HG03432 (cell line): ENCODE data around the gene ASZ1.
A peak's percentile ranks its signal among the peaks of the same experiment; 100 is the strongest.
"Not testable (repeated sequence)": the region's sequence is repeated elsewhere in the genome, so short reads cannot be mapped to it uniquely, and the experiment has no call there.

Source experiments
- ATAC-seq: cut with Tn5 transposase; IDR thresholded peaks from one replicate; pipeline ENCODE4 v1.9.1; 2021; ENCODE audit warnings: mild to moderate bottlenecking, moderate library complexity; ENCODE audit not compliant: unreplicated experiment

The ASZ1 gene, protein sequence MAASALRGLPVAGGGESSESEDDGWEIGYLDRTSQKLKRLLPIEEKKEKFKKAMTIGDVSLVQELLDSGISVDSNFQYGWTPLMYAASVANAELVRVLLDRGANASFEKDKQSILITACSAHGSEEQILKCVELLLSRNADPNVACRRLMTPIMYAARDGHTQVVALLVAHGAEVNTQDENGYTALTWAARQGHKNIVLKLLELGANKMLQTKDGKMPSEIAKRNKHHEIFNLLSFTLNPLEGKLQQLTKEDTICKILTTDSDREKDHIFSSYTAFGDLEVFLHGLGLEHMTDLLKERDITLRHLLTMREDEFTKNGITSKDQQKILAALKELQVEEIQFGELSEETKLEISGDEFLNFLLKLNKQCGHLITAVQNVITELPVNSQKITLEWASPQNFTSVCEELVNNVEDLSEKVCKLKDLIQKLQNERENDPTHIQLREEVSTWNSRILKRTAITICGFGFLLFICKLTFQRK

DNA sequence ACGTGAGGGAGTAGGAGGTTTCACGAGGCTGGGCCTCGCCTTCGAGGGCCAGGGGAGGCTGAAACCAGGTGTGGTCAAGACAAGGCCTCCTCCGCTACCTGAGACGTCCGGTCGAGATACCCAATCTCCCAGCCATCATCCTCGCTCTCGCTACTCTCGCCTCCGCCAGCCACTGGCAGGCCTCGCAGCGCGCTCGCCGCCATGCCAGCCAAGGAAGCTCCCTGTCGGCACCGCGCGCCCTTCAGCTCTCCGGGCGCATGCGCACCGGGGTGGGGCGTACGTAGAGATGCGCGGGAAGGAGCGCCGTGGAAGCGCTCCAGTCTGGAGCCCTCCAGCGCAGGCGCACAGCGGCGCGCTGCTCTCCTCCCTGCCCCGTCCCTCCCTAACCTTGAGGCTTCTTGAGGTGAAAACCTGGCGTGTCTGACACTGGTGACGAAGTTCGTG is at the start of gene ASZ1:
Gene ASZ1, minus strand, starts transcription at position 236 of the 444 bp plus-strand sequence. Its CDS starts 33 bp downstream, at position 203.
- ATAC-seq, result no peak

DNA sequence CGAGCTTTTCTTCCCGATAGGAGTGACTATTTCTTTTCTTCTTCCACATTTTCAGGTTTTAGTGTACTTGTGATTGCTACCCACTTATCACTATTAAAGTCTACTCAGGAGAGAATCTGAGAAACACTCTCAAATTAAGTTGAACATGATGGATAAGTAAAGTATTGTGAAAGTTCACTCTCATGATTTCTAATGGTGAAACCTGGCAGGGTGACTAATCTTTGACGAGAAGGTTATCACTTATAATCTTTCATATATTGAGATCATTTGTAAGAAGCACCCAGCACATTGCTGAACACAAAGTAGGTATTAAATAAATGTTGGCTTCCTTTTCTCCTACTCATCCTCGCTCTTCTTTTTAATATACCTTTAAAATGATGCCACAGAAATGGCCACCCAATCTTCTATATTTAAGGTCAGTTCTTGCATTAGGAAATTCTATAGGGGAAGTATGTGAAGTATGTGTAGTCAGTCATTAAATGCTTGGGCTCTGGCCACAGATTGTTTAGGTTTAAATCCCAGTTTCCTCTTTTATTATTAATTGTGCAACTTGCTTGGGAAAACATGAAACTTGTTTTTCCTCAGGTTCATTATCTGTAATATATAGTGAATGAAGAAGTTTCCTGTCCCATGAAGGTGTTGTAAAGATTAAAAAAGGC is 49.4 kb upstream of the ASZ1 start:
- ATAC-seq, result no peak

DNA sequence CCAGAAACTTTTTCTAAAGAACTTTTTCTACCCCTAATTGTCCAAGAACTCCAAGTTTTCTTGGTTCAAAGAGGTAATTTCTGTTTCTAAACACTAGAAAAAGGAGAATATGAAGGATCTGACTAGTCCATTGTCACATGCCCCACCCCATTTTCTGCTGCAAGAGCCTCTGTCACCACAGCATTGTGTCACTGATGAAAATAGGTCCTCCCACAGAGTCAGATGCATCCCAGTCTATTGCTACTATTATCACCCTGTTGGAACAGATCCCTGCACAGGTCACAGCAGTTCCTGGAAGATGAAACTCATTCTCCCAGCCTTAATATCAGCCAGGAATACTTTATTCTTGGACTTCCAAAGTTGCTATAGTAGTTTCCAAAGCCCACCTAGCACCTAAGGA is 45.0 kb upstream of the ASZ1 start:
- ATAC-seq, result no peak

DNA sequence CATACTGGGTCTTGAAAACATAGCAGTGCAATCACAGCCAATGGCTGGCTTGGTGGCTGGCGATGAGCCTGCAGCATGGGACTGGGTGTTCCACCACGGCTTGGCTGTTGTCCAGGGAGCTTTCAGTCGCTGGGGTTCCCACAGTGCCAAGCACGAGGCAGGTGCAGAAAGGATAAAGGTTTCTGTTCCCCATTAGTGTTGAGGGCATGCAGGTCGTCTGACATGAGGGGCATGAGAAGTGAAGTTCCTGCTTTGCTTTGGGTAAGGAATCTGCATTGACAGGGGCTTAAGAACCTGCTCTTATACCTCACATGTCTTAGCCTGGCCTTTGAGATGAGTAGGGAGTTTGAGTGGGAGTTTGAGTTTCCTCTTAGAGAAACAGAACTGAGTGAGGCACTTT is 43.5 kb upstream of the ASZ1 start:
- ATAC-seq, result peak; percentile 68

DNA sequence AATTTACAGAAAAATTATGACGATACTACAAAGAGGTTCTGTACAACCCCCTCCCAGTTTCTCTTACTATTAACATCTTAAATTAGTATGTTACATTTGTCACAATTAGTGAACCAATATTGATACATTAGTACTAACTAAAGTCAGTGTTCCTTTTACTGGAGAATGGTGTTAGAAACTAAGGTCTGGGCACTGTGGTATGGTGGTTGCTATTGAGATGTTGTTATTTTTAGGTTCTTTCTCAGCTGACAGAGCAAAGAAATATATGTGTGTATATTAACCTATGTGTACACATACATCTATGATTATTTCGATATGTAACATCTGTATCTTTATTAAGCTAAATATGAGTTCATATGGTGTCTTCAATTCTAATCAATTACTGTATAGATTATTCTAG is 40.9 kb upstream of the ASZ1 start:
- ATAC-seq, result no peak

DNA sequence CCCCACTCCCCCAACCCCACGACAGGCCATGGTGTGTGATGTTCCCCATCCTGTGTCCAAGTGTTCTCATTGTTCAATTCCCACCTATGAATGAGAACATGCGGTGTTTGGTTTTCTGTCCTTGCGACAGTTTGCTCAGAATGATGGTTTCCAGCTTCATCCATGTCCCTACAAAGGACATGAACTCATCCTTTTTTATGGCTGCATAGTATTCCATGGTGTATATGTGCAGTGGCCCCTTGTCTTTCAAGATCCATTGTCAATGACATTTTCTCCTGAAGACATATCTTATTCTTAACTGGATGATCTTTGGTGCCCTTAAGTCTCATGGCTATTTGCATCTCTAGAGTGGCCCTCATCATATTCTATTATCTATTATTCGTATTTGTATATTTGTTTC is 33.5 kb upstream of the ASZ1 start:
- not testable (repeated sequence) for ATAC-seq

DNA sequence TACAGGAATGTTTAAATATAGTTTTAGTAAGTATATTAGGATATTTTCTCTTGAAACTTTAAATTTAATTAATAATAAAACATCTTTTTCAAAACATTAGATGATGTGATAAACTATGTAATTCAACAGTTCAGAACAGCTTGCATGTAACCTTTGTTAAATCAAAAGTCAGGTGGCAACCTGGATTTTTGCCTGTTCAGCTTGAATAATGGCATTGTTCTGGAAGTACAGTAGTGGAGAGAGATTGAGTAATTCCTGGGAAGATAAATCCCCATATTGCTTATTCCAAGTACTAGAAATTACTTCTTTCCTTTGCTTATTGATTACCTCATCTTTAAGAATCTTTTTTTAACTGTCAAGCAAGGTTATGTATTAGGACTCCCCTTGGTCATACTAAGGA is 32.4 kb upstream of the ASZ1 start:
- no peak for ATAC-seq

DNA sequence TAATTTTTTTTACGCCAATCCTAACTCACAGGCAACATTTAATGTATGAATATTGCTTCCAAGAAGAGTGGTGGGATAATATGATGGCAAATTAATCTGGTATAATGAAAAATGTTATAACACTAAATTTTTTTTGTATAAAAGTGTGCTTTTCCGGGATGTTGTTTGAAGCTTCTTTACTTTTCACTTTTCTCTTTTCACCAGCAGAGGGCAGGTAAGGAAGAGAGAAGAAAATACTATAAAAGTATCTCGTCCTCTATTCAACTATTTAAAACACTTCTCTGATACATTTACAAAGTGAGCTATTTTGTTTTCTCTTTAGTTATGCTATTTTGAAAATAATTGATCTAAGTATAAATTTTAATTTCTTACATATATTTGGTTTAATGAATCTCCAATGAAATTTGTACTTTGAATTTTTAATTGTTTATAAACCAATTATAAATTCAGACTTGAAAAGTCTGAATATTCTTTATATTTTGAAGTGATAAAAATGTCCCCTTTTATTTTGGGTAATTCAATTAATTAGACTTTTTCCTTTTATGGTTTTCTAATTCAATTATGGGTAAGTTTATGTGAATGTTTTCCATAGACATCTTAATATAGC is 31.8 kb upstream of the ASZ1 start:
- peak; percentile 45 for ATAC-seq

DNA sequence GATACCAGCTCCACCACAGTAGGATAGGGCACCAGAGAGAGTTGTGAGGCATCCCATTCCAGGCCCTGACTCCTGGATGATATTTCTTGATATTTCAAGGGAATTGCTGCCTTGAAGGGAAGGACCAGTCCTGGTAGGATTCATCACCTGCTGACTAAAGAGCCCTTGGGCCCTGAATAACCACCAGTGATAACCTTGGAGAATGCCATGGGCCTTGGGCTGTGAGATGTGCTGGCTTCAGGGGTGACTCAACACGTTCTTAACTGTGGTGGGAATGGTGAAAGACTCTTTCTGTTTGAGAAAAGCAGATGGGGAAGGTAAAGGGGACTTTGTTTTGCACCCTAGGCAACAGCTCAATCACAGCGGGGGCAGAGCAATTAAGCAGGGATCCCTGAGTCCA is 21.4 kb upstream of the ASZ1 start:
- no peak for ATAC-seq

DNA sequence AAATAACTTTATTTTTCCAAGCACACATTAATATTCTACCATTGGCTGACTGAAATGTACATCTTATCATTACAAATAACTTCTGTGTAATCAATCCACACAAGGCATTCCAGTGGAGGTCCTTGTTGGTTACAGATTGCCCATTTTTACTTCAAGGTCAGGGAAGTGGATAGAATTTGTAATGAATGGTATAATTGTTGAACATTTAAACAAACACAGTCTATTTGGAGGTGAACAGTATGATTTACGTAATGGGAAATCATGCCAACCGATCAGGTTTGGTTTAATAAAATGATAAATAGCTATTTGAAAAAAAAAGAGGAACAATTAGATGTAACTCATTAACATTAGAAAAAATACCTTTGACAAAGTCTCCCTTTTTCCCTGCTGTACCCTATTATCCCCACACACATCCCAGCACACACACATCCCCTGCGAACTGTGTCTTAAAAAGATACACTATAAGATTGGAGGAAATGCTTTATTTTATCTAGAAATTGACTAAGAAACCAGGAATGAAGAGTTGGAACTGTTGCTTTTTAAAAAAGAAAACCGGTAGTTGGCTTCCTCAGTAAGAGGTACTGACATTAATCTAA is 19.0 kb upstream of the ASZ1 start:
- ATAC-seq, result no peak

DNA sequence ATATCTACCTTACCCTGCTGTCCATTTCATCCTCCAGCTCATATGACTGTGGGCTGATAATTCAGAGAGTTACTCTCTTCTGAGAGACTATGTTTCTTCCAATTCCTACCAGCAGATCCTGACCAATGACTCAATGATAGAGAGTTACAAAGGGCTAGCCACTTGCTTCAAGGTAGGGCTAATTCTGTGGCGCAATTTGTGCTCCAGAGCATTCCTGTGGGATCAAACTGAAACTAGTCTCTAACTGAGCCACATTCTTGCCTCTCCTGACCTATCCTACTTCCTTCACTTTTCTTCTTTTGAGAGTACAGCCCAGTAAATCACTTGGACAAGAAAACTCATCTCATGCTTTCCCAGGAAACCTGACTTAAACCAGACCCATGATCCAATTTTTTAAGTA is 17.9 kb upstream of the ASZ1 start:
- no peak for ATAC-seq

DNA sequence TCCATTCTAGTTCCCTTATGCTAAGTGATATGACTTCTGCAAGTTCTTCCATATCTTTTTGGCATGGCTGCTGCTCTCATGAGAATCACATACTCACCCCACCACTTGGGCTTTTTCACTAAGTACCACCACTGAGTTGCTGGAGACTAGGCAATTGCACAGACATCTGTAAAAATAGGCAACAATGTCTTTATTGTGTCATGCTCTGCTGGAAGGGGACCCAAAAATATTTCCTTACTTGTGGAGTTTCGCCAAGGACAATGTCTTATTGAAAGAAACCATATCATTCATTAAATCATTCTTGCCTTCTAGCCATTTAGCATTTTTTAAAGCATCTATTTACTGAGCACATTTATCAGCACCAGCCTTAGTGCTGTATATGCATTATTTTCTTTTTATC is 17.4 kb upstream of the ASZ1 start:
- no peak for ATAC-seq

DNA sequence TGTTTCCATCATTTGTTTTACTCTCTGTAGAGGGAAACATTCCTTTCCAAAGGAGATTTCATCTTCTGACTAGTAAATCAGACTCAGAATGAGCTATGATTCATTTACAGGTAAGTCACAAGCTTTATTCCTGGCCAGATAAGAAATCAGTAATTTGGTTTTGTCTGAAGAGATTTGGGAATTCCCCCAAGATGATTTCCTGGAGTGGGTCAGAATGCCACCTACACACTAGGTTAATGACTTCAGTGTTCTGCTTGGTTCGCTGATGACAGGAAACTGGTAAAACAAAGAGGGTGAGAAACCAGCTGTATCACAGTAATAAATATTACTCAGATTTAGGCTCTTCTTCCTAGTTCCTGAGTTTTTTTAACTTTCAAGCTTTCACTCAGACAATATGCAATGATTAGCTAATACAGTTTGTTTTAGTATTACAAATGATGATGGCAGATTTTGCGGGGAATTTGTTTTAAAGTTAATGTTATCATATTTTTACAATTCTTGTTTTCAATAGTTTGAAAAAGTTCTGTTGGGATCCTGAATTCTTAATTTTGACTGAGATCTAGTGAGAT is 8.3 kb upstream of the ASZ1 start:
- peak; percentile 99 for ATAC-seq

DNA sequence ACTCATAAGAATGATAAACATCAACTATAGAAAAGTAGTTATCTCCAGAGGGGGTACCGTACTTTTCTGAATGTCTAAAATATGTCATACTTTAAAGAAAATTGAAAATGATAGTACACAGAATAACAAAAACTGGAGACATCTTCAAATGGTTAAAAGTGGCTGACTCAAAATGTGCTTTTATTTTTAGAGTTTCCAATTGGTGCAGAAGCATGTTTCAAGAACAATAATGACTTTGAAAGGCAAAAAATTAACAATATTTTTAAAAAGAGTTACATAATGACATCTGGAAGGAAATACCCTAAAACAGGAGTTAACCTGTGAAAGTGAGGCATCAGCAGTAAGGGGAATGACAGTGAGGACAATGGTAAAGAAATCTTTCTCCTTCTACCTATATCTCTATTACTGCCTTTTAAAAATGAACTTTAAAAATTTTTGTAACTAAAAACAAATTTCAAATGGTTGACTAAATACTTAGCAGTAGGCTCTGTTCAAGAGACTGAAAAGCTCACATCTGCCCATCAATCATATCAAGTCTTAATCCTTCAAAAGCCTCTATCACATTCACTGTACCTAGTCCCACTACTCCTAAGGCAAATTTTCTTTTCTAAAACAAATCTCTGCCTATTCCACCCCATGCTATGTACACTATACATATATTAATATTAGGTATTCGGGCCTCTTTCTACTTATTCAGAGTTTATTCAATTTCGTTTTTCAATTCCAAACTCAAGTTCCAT is 3.0 kb downstream of the ASZ1 start:
- ATAC-seq, result peak; percentile 82

DNA sequence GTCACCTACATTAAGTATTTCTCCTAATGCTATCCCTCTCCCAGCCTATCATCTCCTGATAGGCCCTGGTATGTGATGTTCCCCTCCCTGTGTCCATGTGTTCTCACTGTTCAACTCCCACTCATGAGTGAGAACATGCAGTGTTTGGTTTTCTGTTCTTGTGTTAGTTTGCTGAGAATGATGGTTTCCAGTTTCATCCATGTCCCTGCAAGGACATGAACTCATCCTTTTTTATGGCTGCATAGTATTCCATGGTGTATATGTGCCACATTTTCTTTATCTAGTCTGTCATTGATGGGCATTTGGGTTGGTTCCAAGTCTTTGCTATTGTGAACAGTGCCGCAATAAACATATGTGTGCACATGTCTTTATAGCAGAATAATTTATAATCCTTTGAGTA is 12.7 kb downstream of the ASZ1 start:
- not testable (repeated sequence) for ATAC-seq

DNA sequence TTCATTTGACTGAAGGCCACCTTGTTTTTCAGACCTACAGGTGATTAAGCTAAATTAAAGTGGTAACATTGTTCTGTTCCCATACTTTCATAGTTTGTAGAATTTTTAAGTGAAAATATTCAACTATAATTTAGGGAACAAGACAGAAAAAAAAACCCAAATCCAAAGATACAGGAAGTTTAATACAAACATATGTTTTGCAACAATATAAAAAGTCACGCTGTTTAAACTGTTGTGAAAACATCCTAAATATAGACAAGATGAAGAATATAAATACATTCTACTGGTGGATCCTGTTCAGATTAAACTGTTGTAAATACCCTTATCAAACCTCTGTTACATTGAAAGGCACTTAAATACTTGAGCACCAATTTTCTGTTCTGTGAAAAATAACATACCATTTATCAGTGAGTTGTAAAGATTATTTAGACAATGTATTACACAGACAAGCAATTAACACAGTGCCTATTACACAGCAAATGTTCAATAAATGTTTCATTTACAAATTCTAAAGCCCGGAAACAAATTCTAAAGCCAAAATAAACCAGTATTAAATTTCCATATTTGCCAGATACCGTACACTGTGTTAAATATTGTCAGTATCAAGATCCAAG is 14.2 kb downstream of the ASZ1 start:
- no peak for ATAC-seq

DNA sequence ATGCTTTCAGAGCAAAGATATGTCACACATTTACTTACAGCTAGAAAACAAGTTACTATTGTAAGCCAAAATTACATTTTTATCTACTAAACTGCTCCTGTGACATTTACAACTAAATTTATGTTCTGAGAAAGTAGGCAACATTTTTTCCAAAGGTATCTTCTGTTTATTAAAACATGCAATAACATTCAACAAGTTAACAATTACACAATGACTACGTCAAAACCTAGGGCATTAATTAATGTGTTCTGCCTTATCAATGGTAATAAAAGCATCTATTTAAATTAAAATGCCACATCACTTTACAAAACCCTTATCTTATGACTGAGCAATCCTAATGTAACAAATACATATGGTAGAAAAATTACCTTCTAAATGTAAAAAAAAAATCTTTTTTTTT is 14.9 kb downstream of the ASZ1 start:
- no peak for ATAC-seq

DNA sequence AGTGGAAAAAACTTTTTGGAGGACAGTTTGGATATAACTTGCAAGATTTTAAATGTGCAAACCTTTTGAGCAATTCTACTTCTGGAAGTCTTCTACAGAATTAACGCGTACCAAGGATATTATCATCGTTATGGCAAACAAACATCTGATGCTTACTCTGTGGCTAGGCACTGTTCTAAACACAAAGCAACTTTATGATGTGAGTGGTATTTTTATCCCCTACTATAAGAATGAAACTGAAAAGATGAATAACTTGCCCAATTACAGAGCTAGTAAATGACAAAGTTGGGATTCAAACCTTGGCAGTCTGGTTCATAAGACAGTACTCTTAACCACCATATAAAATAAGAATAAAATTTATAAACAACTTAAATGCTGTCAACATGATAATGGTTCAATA is 15.8 kb downstream of the ASZ1 start:
- ATAC-seq, result peak; percentile 72

DNA sequence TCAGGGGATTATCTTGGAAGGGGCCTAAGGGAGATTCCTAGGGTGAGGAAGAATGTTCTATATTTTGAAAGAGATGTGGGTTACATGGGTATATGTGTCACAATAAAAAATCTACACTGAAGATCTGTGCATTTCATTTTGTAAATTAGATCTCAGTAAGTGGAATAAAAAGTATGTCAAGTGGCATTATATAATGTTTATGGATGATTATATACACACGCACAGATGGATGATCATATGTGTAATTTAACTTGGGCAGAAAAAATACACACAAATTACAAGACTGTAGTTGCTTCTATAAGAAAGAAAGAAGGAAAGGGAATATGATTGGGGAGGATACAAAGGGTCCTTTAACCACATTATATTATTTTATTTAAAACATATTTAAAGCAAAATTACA is 18.5 kb downstream of the ASZ1 start:
- no peak for ATAC-seq

DNA sequence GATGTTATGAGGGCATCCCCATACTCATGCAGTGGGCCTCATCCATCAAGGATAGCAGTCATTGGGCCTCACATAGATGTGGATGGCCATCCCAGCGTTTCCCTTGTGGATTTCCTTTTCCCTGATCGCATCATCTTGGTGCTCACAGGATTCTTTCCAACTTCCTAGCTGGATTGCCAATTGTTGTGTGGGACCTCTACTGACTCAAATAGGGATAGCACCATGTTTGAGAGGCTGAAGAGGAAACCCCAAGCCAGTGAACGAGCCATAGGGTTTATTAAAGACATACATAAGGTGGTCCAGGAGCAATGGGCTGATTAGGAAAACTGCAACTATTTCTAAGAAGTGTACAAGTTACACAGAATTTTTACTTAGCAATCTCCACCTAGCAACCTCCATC is 21.8 kb downstream of the ASZ1 start:
- no peak for ATAC-seq
